Measurements from ENCODE around the gene PROZ.

PROZ gene

GRCh38 chr13:113182046-113182445 lies 23.6 kb downstream of the PROZ start:
- no peak for DNase-seq

- DNase-seq: no peak
Measured at GRCh38 chr13:113183450-113184129, 25.1 kb downstream of the PROZ start.

GRCh38 chr13:113184568-113185440 lies 26.4 kb downstream of the PROZ start:
- DNase-seq: no peak

GRCh38 chr13:113186061-113186900 lies 27.8 kb downstream of the PROZ start:
- no peak for DNase-seq

- peak; percentile 55 to 61 for DNase-seq
Measured at GRCh38 chr13:113187263-113187669, 28.8 kb downstream of the PROZ start.

GRCh38 chr13:113187883-113188665 lies 29.6 kb downstream of the PROZ start:
- DNase-seq: no peak

GRCh38 chr13:113190181-113190580 lies 31.7 kb downstream of the PROZ start:
- DNase-seq: no peak

GRCh38 chr13:113192279-113192678 lies 33.8 kb downstream of the PROZ start:
- no peak for DNase-seq

GRCh38 chr13:113192902-113193301 lies 34.5 kb downstream of the PROZ start:
- no peak for DNase-seq

- no peak for DNase-seq
Measured at GRCh38 chr13:113195360-113195759, 36.9 kb downstream of the PROZ start.

GRCh38 chr13:113196970-113197737 lies 38.7 kb downstream of the PROZ start:
- no peak for DNase-seq

- no peak for DNase-seq
Measured at GRCh38 chr13:113201815-113202214, 43.4 kb downstream of the PROZ start.

- DNase-seq: no peak
Measured at GRCh38 chr13:113202912-113203311, 44.5 kb downstream of the PROZ start.

GRCh38 chr13:113203507-113204377 lies 45.3 kb downstream of the PROZ start:
- DNase-seq: no peak

GRCh38 chr13:113204378-113204734 lies 45.9 kb downstream of the PROZ start:
- DNase-seq: no peak

- DNase-seq: no peak
Measured at GRCh38 chr13:113205428-113205931, 47.0 kb downstream of the PROZ start.

GRCh38 chr13:113207460-113207859 lies 49.0 kb downstream of the PROZ start:
- no peak for DNase-seq

GRCh38 chr13:113207890-113208420 lies 49.5 kb downstream of the PROZ start:
- no peak for DNase-seq

GRCh38 chr13:113208421-113209335 lies 50.2 kb downstream of the PROZ start, which contains the start of gene PCID2:
Gene PCID2 (minus strand): TSS chr13:113208669. CDS start chr13:113208634, 35 bp downstream.
- peak; percentile 89 to 91 for DNase-seq
